ENCODE results near the gene MTOR.

Gene MTOR

GRCh38 chr1:11198257-11198656 is 64.1 kb downstream of the MTOR start:
- no peaks in the 10 kb centered on the region for H3K27me3 ChIP-seq (ENCODE audit: insufficient read depth, poor library complexity, severe bottlenecking)
- TF ChIP-seq, protein P1, sequence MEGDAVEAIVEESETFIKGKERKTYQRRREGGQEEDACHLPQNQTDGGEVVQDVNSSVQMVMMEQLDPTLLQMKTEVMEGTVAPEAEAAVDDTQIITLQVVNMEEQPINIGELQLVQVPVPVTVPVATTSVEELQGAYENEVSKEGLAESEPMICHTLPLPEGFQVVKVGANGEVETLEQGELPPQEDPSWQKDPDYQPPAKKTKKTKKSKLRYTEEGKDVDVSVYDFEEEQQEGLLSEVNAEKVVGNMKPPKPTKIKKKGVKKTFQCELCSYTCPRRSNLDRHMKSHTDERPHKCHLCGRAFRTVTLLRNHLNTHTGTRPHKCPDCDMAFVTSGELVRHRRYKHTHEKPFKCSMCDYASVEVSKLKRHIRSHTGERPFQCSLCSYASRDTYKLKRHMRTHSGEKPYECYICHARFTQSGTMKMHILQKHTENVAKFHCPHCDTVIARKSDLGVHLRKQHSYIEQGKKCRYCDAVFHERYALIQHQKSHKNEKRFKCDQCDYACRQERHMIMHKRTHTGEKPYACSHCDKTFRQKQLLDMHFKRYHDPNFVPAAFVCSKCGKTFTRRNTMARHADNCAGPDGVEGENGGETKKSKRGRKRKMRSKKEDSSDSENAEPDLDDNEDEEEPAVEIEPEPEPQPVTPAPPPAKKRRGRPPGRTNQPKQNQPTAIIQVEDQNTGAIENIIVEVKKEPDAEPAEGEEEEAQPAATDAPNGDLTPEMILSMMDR (IDR thresholded peaks at IDR 0.05; ENCODE audit: insufficient read depth, low read length), result no peak
- TF ChIP-seq POLR2AphosphoS5 (IDR thresholded peaks at IDR 0.05; ENCODE audit: low read depth) (no peak), GABPA (IDR thresholded peaks at IDR 0.05; ENCODE audit: low read depth) (no peak), SPI1 (IDR thresholded peaks at IDR 0.05; ENCODE audit: borderline replicate concordance, low read depth) (no peak)
- TF ChIP-seq, protein P2, sequence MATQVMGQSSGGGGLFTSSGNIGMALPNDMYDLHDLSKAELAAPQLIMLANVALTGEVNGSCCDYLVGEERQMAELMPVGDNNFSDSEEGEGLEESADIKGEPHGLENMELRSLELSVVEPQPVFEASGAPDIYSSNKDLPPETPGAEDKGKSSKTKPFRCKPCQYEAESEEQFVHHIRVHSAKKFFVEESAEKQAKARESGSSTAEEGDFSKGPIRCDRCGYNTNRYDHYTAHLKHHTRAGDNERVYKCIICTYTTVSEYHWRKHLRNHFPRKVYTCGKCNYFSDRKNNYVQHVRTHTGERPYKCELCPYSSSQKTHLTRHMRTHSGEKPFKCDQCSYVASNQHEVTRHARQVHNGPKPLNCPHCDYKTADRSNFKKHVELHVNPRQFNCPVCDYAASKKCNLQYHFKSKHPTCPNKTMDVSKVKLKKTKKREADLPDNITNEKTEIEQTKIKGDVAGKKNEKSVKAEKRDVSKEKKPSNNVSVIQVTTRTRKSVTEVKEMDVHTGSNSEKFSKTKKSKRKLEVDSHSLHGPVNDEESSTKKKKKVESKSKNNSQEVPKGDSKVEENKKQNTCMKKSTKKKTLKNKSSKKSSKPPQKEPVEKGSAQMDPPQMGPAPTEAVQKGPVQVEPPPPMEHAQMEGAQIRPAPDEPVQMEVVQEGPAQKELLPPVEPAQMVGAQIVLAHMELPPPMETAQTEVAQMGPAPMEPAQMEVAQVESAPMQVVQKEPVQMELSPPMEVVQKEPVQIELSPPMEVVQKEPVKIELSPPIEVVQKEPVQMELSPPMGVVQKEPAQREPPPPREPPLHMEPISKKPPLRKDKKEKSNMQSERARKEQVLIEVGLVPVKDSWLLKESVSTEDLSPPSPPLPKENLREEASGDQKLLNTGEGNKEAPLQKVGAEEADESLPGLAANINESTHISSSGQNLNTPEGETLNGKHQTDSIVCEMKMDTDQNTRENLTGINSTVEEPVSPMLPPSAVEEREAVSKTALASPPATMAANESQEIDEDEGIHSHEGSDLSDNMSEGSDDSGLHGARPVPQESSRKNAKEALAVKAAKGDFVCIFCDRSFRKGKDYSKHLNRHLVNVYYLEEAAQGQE (IDR thresholded peaks at IDR 0.05; ENCODE audit: insufficient replicate concordance, low read depth), result no peak
- H3K27ac ChIP-seq (replicated peaks), result no peak overlapping the region
- no peak for DNase-seq (ENCODE audit: low read depth in 1 of 2, low spot score in 1 of 2)
- no peak overlapping the region for H3K4me3 ChIP-seq (replicated peaks; ENCODE audit: insufficient read depth, low read length)

- Histone ChIP-seq H3K27me3 (ENCODE audit: insufficient read depth, poor library complexity, severe bottlenecking) (no peaks in the 10 kb centered on the region), H3K27ac (replicated peaks) (no peak overlapping the region), H3K4me3 (replicated peaks; ENCODE audit: insufficient read depth, low read length) (no peak overlapping the region)
- DNase-seq (ENCODE audit: low read depth in 1 of 2, low spot score in 1 of 2), result no peak
- TF ChIP-seq, protein P1 (IDR thresholded peaks at IDR 0.05; ENCODE audit: insufficient read depth, low read length), result no peak
- TF ChIP-seq GABPA (IDR thresholded peaks at IDR 0.05; ENCODE audit: low read depth) (no peak), SPI1 (IDR thresholded peaks at IDR 0.05; ENCODE audit: borderline replicate concordance, low read depth) (no peak), POLR2AphosphoS5 (IDR thresholded peaks at IDR 0.05; ENCODE audit: low read depth) (no peak)
- TF ChIP-seq, protein P2 (IDR thresholded peaks at IDR 0.05; ENCODE audit: insufficient replicate concordance, low read depth), result no peak
Measured at GRCh38 chr1:11197359-11197758, 65.0 kb downstream of the MTOR start.

GRCh38 chr1:11196945-11197344 is 65.4 kb downstream of the MTOR start:
- TF ChIP-seq, protein P1 (IDR thresholded peaks at IDR 0.05; ENCODE audit: insufficient read depth, low read length), result no peak
- TF ChIP-seq GABPA (IDR thresholded peaks at IDR 0.05; ENCODE audit: low read depth) (no peak), SPI1 (IDR thresholded peaks at IDR 0.05; ENCODE audit: borderline replicate concordance, low read depth) (no peak), POLR2AphosphoS5 (IDR thresholded peaks at IDR 0.05; ENCODE audit: low read depth) (no peak)
- TF ChIP-seq, protein P2 (IDR thresholded peaks at IDR 0.05; ENCODE audit: insufficient replicate concordance, low read depth), result no peak
- no peak overlapping the region for H3K4me3 ChIP-seq (replicated peaks; ENCODE audit: insufficient read depth, low read length)
- H3K27ac ChIP-seq (replicated peaks), result no peak overlapping the region
- no peak for DNase-seq (ENCODE audit: low read depth in 1 of 2, low spot score in 1 of 2)
- H3K27me3 ChIP-seq (ENCODE audit: insufficient read depth, poor library complexity, severe bottlenecking), result no peaks in the 10 kb centered on the region
